HEK293 (cell line): ENCODE measurements around the gene ZNF527.

Experiments
- FEZF1 ChIP-seq: fragments of 450-650 bp; formaldehyde crosslinking; IDR thresholded peaks from 2 replicates; pipeline ENCODE4 v1.5.1; 2016; ENCODE audit warnings: missing biosample characterization, missing genetic modification characterization
- IKZF3 ChIP-seq: fragments of 450-650 bp; IDR thresholded peaks from 2 replicates; pipeline ENCODE4 v1.5.0; 2018; ENCODE audit warnings: missing biosample characterization, mild to moderate bottlenecking, missing genetic modification characterization, moderate library complexity
- OSR2 ChIP-seq: fragments of 450-650 bp; formaldehyde crosslinking; IDR thresholded peaks from 2 replicates; pipeline ENCODE4 v1.5.1; 2016; ENCODE audit warnings: missing biosample characterization, missing genetic modification characterization
- RBAK ChIP-seq: fragments of 450-650 bp; formaldehyde crosslinking; IDR thresholded peaks from 2 replicates; pipeline ENCODE4 v1.5.1; 2016; ENCODE audit warnings: missing biosample characterization, missing genetic modification characterization
- SP2 ChIP-seq: fragments of 450-650 bp; formaldehyde crosslinking; IDR thresholded peaks from 2 replicates; pipeline ENCODE4 v1.5.1; 2016; ENCODE audit warnings: missing biosample characterization, missing genetic modification characterization
- SP3 ChIP-seq: fragments of 450-650 bp; formaldehyde crosslinking; IDR thresholded peaks from 2 replicates; pipeline ENCODE4 v1.5.1; 2016; ENCODE audit warnings: missing biosample characterization, missing genetic modification characterization
- TRIM28 ChIP-seq: IDR thresholded peaks from 2 replicates; pipeline ENCODE4 v1.6.1; 2011; ENCODE audit warnings: low read length, control low read depth, borderline replicate concordance
- WT1 ChIP-seq: fragments of 450-650 bp; formaldehyde crosslinking; IDR thresholded peaks from 2 replicates; pipeline ENCODE4 v1.5.1; 2016; ENCODE audit warnings: missing biosample characterization, missing genetic modification characterization
- YY2 ChIP-seq: fragments of 450-650 bp; formaldehyde crosslinking; IDR thresholded peaks from 2 replicates; pipeline ENCODE4 v1.5.1; 2016; ENCODE audit warnings: missing biosample characterization, missing genetic modification characterization
- ZBTB48 ChIP-seq: fragments of 450-650 bp; formaldehyde crosslinking; IDR thresholded peaks from 2 replicates; pipeline ENCODE4 v1.5.1; 2016; ENCODE audit warnings: missing biosample characterization, missing genetic modification characterization
- ZNF121 ChIP-seq: fragments of 450-650 bp; formaldehyde crosslinking; IDR thresholded peaks from 2 replicates; pipeline ENCODE4 v1.5.1; 2016; ENCODE audit warnings: missing biosample characterization, missing genetic modification characterization
- ZNF138 ChIP-seq: fragments of 450-650 bp; formaldehyde crosslinking; IDR thresholded peaks from 2 replicates; pipeline ENCODE4 v1.5.1; 2016; ENCODE audit warnings: missing biosample characterization, missing genetic modification characterization, borderline replicate concordance
- ZNF140 ChIP-seq: fragments of 450-650 bp; formaldehyde crosslinking; IDR thresholded peaks from 2 replicates; pipeline ENCODE4 v1.5.1; 2016; ENCODE audit warnings: missing biosample characterization, missing genetic modification characterization
- ZNF146 ChIP-seq: fragments of 450-650 bp; formaldehyde crosslinking; IDR thresholded peaks from 2 replicates; pipeline ENCODE4 v1.5.1; 2016; ENCODE audit warnings: missing biosample characterization, missing genetic modification characterization
- ZNF157 ChIP-seq: fragments of 450-650 bp; formaldehyde crosslinking; IDR thresholded peaks from 2 replicates; pipeline ENCODE4 v1.5.1; 2016; ENCODE audit warnings: missing biosample characterization, missing genetic modification characterization
- ZNF174 ChIP-seq: fragments of 450-650 bp; formaldehyde crosslinking; IDR thresholded peaks from 2 replicates; pipeline ENCODE4 v1.5.0; 2017; ENCODE audit warnings: missing biosample characterization, mild to moderate bottlenecking, missing genetic modification characterization
- ZNF202 ChIP-seq: fragments of 450-650 bp; formaldehyde crosslinking; IDR thresholded peaks from 2 replicates; pipeline ENCODE4 v1.5.1; 2016; ENCODE audit warnings: missing biosample characterization, missing genetic modification characterization, borderline replicate concordance
- ZNF214 ChIP-seq: fragments of 450-650 bp; formaldehyde crosslinking; IDR thresholded peaks from 2 replicates; pipeline ENCODE4 v1.5.1; 2017; ENCODE audit warnings: missing biosample characterization, mild to moderate bottlenecking, missing genetic modification characterization, borderline replicate concordance
- ZNF23 ChIP-seq: fragments of 450-650 bp; formaldehyde crosslinking; IDR thresholded peaks from 2 replicates; pipeline ENCODE4 v1.5.1; 2016; ENCODE audit warnings: missing biosample characterization, missing genetic modification characterization, borderline replicate concordance
- ZNF248 ChIP-seq: fragments of 450-650 bp; formaldehyde crosslinking; IDR thresholded peaks from 2 replicates; pipeline ENCODE4 v1.5.1; 2017; ENCODE audit warnings: missing biosample characterization, missing genetic modification characterization
- ZNF280C ChIP-seq: fragments of 450-650 bp; formaldehyde crosslinking; IDR thresholded peaks from 2 replicates; pipeline ENCODE4 v1.5.1; 2016; ENCODE audit warnings: missing biosample characterization, missing genetic modification characterization
- ZNF280D ChIP-seq: fragments of 450-650 bp; formaldehyde crosslinking; IDR thresholded peaks from 2 replicates; pipeline ENCODE4 v1.5.1; 2016; ENCODE audit warnings: missing biosample characterization, missing genetic modification characterization
- ZNF292 ChIP-seq: fragments of 450-650 bp; formaldehyde crosslinking; IDR thresholded peaks from 2 replicates; pipeline ENCODE4 v1.5.1; 2016; ENCODE audit warnings: low read depth, missing biosample characterization, missing genetic modification characterization, borderline replicate concordance
- ZNF423 ChIP-seq: fragments of 450-650 bp; formaldehyde crosslinking; IDR thresholded peaks from 2 replicates; pipeline ENCODE4 v1.5.1; 2016; ENCODE audit warnings: missing biosample characterization, missing genetic modification characterization
- ZNF449 ChIP-seq: fragments of 450-650 bp; formaldehyde crosslinking; IDR thresholded peaks from 2 replicates; pipeline ENCODE4 v1.5.1; 2017; ENCODE audit warnings: missing biosample characterization, mild to moderate bottlenecking, missing genetic modification characterization, moderate library complexity
- ZNF585B ChIP-seq: fragments of 450-650 bp; formaldehyde crosslinking; IDR thresholded peaks from 2 replicates; pipeline ENCODE4 v1.5.1; 2016; ENCODE audit warnings: missing biosample characterization, missing genetic modification characterization
- ZNF639 ChIP-seq: fragments of 450-650 bp; formaldehyde crosslinking; IDR thresholded peaks from 2 replicates; pipeline ENCODE4 v1.5.1; 2016; ENCODE audit warnings: missing biosample characterization, missing genetic modification characterization
- ZNF76 ChIP-seq: fragments of 450-650 bp; formaldehyde crosslinking; IDR thresholded peaks from 2 replicates; pipeline ENCODE4; 2016; ENCODE audit warnings: low read depth, missing biosample characterization, missing genetic modification characterization, borderline replicate concordance
- ZNF768 ChIP-seq: fragments of 450-650 bp; formaldehyde crosslinking; IDR thresholded peaks from 2 replicates; pipeline ENCODE4 v1.5.1; 2018; ENCODE audit warnings: missing biosample characterization, mild to moderate bottlenecking, missing genetic modification characterization
- ZNF777 ChIP-seq: fragments of 450-650 bp; formaldehyde crosslinking; IDR thresholded peaks from 2 replicates; pipeline ENCODE4 v1.5.1; 2017; ENCODE audit warnings: missing biosample characterization, missing genetic modification characterization, borderline replicate concordance
- ZNF785 ChIP-seq: fragments of 450-650 bp; formaldehyde crosslinking; IDR thresholded peaks from 2 replicates; pipeline ENCODE4 v1.5.1; 2016; ENCODE audit warnings: missing biosample characterization, missing genetic modification characterization
- ZNF837 ChIP-seq: fragments of 450-650 bp; formaldehyde crosslinking; IDR thresholded peaks from 2 replicates; pipeline ENCODE4 v1.5.1; 2016; ENCODE audit warnings: missing biosample characterization, missing genetic modification characterization
- ZNF843 ChIP-seq: fragments of 450-650 bp; formaldehyde crosslinking; IDR thresholded peaks from 2 replicates; pipeline ENCODE4 v1.5.1; 2016; ENCODE audit warnings: missing biosample characterization, missing genetic modification characterization

ZNF527 gene

GRCh38 chr19:37370880-37371661 lies at the start of gene ZNF527 (continued):
- peak; percentile 83 for TF ChIP-seq ZNF146 (tag by site-specific recombination)
- TF ChIP-seq ZNF843 (tag by site-specific recombination), result peak; percentile 84
- TF ChIP-seq SP3 (tag by site-specific recombination), result peak; percentile 85
- peak; percentile 73 for TF ChIP-seq ZNF449 (tag by site-specific recombination)
- 0 out of 2 replicates have a peak, but pooled peaks have one; percentile 11 for TF ChIP-seq ZNF639
- peak; percentile 84 for TF ChIP-seq ZBTB48 (tag by site-specific recombination)
- no peak for TF ChIP-seq ZNF138
- peak; percentile 100 for TF ChIP-seq ZNF76 (tag by site-specific recombination)
- TF ChIP-seq FEZF1, result no peak; the same call in 1 of the 2 replicates
- peak; percentile 72 for TF ChIP-seq SP2 (tag by site-specific recombination)
- peak; percentile 44; the same call in 1 of the 2 replicates for TF ChIP-seq TRIM28
- peak; percentile 64 for TF ChIP-seq ZNF157 (tag by site-specific recombination)
- no peak for TF ChIP-seq ZNF214 (tag by site-specific recombination)
- peak; percentile 98 for TF ChIP-seq ZNF785 (tag by site-specific recombination)
- TF ChIP-seq WT1 (tag by site-specific recombination), result peak; percentile 76
- peak; percentile 60 for TF ChIP-seq ZNF585B (tag by site-specific recombination)
- TF ChIP-seq RBAK (tag by site-specific recombination), result peak; percentile 83
- peak; percentile 89 for TF ChIP-seq ZNF777 (tag by site-specific recombination)
- no peak for TF ChIP-seq ZNF423 (tag by site-specific recombination)
- TF ChIP-seq IKZF3 (tag by site-specific recombination), result peak; percentile 18; the same call in 1 of the 2 replicates
- peak; percentile 79; the same call in 1 of the 2 replicates for TF ChIP-seq ZNF837 (tag by site-specific recombination)
- no peak; the same call in 1 of the 2 replicates for TF ChIP-seq OSR2
- no peak for TF ChIP-seq ZNF202 (tag by site-specific recombination)
- peak; percentile 99 for TF ChIP-seq ZNF280D
- TF ChIP-seq ZNF248 (tag by site-specific recombination), result no peak
- peak; percentile 60; the same call in 1 of the 2 replicates for TF ChIP-seq YY2 (tag by site-specific recombination)
- no peak for TF ChIP-seq ZNF292
- no peak for TF ChIP-seq ZNF140 (tag by site-specific recombination)
- no peak for TF ChIP-seq ZNF768 (tag by site-specific recombination)
- TF ChIP-seq ZNF121 (tag by site-specific recombination), result peak; percentile 100
- TF ChIP-seq ZNF23 (tag by site-specific recombination), result 0 out of 2 replicates have a peak, but pooled peaks have one; percentile 69
- peak; percentile 100 for TF ChIP-seq ZNF280C (tag by site-specific recombination)
- no peak for TF ChIP-seq ZNF174 (tag by site-specific recombination)
